HEK293 (cell line): ENCODE data around the gene MLLT3.

Source experiments
- CTCF ChIA-PET: fragments of 350-600 bp; formaldehyde crosslinking; extraction: SDS; loops from one replicate; lab custom pipeline; 2021; ENCODE audit warnings: antibody characterized with exemption; lab: Yijun Ruan, JAX
- POLR2A ChIA-PET: fragments of 300-600 bp; formaldehyde crosslinking; extraction: SDS; loops from one replicate; lab custom pipeline; 2020; ENCODE audit warnings: antibody characterized with exemption, inconsistent platforms; lab: Yijun Ruan, JAX
- H3K27ac ChIP-seq: fragments of 200-500 bp; sonication (Bioruptor generic); 2 replicates; pipeline ENCODE4 v1.5.1; 2014; ENCODE audit warnings: low read depth, low read length, control low read depth, inconsistent platforms; ENCODE audit errors: extremely low read depth
- H3K36me3 ChIP-seq, 2 experiments: fragments of 200-500 bp in 1 of 2; sonication (Bioruptor generic) in 1 of 2; 1 replicate in 1 of 2; 2 replicates in 1 of 2; pipeline ENCODE4 v1.5.1; 2014 to 2017; ENCODE audit warnings: inconsistent platforms in 2 of 2, low read length in 2 of 2; ENCODE audit not compliant: control insufficient read depth in 2 of 2, insufficient read depth in 1 of 2
- H3K4me1 ChIP-seq: fragments of 200-500 bp; sonication (Bioruptor generic); 2 replicates; pipeline ENCODE4 v1.5.1; 2014; ENCODE audit warnings: mild to moderate bottlenecking, low read length, inconsistent platforms; ENCODE audit not compliant: control insufficient read depth, insufficient read depth
- H3K4me3 ChIP-seq: 2 replicates; pipeline ENCODE4 v1.5.1; 2011; ENCODE audit warnings: low read depth, mild to moderate bottlenecking, control low read depth, low read length, moderate library complexity
- H3K9me3 ChIP-seq: fragments of 200-500 bp; sonication (Bioruptor generic); 2 replicates; pipeline ENCODE4 v1.5.1; 2014; ENCODE audit warnings: low read depth, low read length, inconsistent platforms; ENCODE audit not compliant: control insufficient read depth, insufficient read depth
- GFI1B ChIP-seq: fragments of 450-650 bp; formaldehyde crosslinking; IDR thresholded peaks from 2 replicates; pipeline ENCODE4 v1.5.1; 2016; ENCODE audit warnings: missing biosample characterization, missing genetic modification characterization
- HOXA7 ChIP-seq: sonication (generic); formaldehyde crosslinking; IDR thresholded peaks from 2 replicates; pipeline ENCODE4 v1.8.1; 2022; ENCODE audit warnings: missing genetic modification reagents, borderline replicate concordance
- KLF1 ChIP-seq: fragments of 450-650 bp; formaldehyde crosslinking; IDR thresholded peaks from 2 replicates; pipeline ENCODE4 v1.5.1; 2016; ENCODE audit warnings: missing biosample characterization, missing genetic modification characterization
- KLF10 ChIP-seq: fragments of 450-650 bp; IDR thresholded peaks from 2 replicates; pipeline ENCODE4 v1.5.1; 2018; ENCODE audit warnings: missing biosample characterization, mild to moderate bottlenecking, missing genetic modification characterization
- REPIN1 ChIP-seq: fragments of 450-650 bp; formaldehyde crosslinking; IDR thresholded peaks from 2 replicates; pipeline ENCODE4 v1.5.1; 2017; ENCODE audit warnings: missing biosample characterization, missing genetic modification characterization, low read depth
- SCRT2 ChIP-seq: fragments of 450-650 bp; formaldehyde crosslinking; IDR thresholded peaks from 2 replicates; pipeline ENCODE4 v1.5.1; 2016; ENCODE audit warnings: missing biosample characterization, missing genetic modification characterization
- YY2 ChIP-seq: fragments of 450-650 bp; formaldehyde crosslinking; IDR thresholded peaks from 2 replicates; pipeline ENCODE4 v1.5.1; 2016; ENCODE audit warnings: missing biosample characterization, missing genetic modification characterization
- ZBTB7A ChIP-seq: fragments of 450-650 bp; formaldehyde crosslinking; IDR thresholded peaks from 2 replicates; pipeline ENCODE4 v1.5.1; 2016; ENCODE audit warnings: low read depth, missing biosample characterization, missing genetic modification characterization
- ZFP41 ChIP-seq: fragments of 450-650 bp; formaldehyde crosslinking; IDR thresholded peaks from 2 replicates; pipeline ENCODE4 v1.5.1; 2016; ENCODE audit warnings: missing biosample characterization, missing genetic modification characterization, borderline replicate concordance
- ZFP69B ChIP-seq: fragments of 450-650 bp; formaldehyde crosslinking; IDR thresholded peaks from 2 replicates; pipeline ENCODE4 v1.5.1; 2016; ENCODE audit warnings: missing biosample characterization, missing genetic modification characterization
- ZNF146 ChIP-seq: fragments of 450-650 bp; formaldehyde crosslinking; IDR thresholded peaks from 2 replicates; pipeline ENCODE4 v1.5.1; 2016; ENCODE audit warnings: missing biosample characterization, missing genetic modification characterization
- ZNF157 ChIP-seq: fragments of 450-650 bp; formaldehyde crosslinking; IDR thresholded peaks from 2 replicates; pipeline ENCODE4 v1.5.1; 2016; ENCODE audit warnings: missing biosample characterization, missing genetic modification characterization
- ZNF169 ChIP-seq: fragments of 450-650 bp; formaldehyde crosslinking; IDR thresholded peaks from 2 replicates; pipeline ENCODE4 v1.5.1; 2016; ENCODE audit warnings: missing biosample characterization, missing genetic modification characterization
- ZNF175 ChIP-seq: fragments of 450-650 bp; formaldehyde crosslinking; IDR thresholded peaks from 2 replicates; pipeline ENCODE4 v1.5.1; 2016; ENCODE audit warnings: missing biosample characterization, missing genetic modification characterization
- ZNF18 ChIP-seq: fragments of 450-650 bp; formaldehyde crosslinking; IDR thresholded peaks from 2 replicates; pipeline ENCODE4 v1.5.1; 2016; ENCODE audit warnings: missing biosample characterization, missing genetic modification characterization
- ZNF202 ChIP-seq: fragments of 450-650 bp; formaldehyde crosslinking; IDR thresholded peaks from 2 replicates; pipeline ENCODE4 v1.5.1; 2016; ENCODE audit warnings: missing biosample characterization, missing genetic modification characterization, borderline replicate concordance
- ZNF560 ChIP-seq: fragments of 450-650 bp; formaldehyde crosslinking; IDR thresholded peaks from 2 replicates; pipeline ENCODE4 v1.5.1; 2017; ENCODE audit warnings: missing biosample characterization, missing genetic modification characterization, borderline replicate concordance
- ZNF571 ChIP-seq: fragments of 450-650 bp; formaldehyde crosslinking; IDR thresholded peaks from 2 replicates; pipeline ENCODE4 v1.5.0; 2017; ENCODE audit warnings: missing biosample characterization, missing genetic modification characterization
- ZNF624 ChIP-seq: fragments of 450-650 bp; formaldehyde crosslinking; IDR thresholded peaks from 2 replicates; pipeline ENCODE4 v1.5.1; 2017; ENCODE audit warnings: missing biosample characterization, missing genetic modification characterization
- ZNF660 ChIP-seq: fragments of 450-650 bp; IDR thresholded peaks from 2 replicates; pipeline ENCODE4 v1.5.1; 2018; ENCODE audit warnings: missing biosample characterization, mild to moderate bottlenecking, missing genetic modification characterization
- ZNF664 ChIP-seq: fragments of 450-650 bp; formaldehyde crosslinking; IDR thresholded peaks from 2 replicates; pipeline ENCODE4 v1.5.1; 2016; ENCODE audit warnings: missing biosample characterization, missing genetic modification characterization
- ZNF707 ChIP-seq: fragments of 450-650 bp; formaldehyde crosslinking; IDR thresholded peaks from 2 replicates; pipeline ENCODE4 v1.5.1; 2016; ENCODE audit warnings: missing biosample characterization, missing genetic modification characterization
- ZNF76 ChIP-seq: fragments of 450-650 bp; formaldehyde crosslinking; IDR thresholded peaks from 2 replicates; pipeline ENCODE4; 2016; ENCODE audit warnings: low read depth, missing biosample characterization, missing genetic modification characterization, borderline replicate concordance
- ZNF830 ChIP-seq: fragments of 450-650 bp; IDR thresholded peaks from 2 replicates; pipeline ENCODE4 v1.5.0; 2018; ENCODE audit warnings: missing biosample characterization, missing genetic modification characterization, low read depth, mild to moderate bottlenecking, moderate library complexity
- ZSCAN4 ChIP-seq: fragments of 450-650 bp; formaldehyde crosslinking; IDR thresholded peaks from 2 replicates; pipeline ENCODE4 v1.5.1; 2017; ENCODE audit warnings: missing biosample characterization, missing genetic modification characterization
- TF ChIP-seq, protein P1 (sequence below): fragments of 450-650 bp; formaldehyde crosslinking; IDR thresholded peaks from 2 replicates; pipeline ENCODE4 v1.5.1; 2016; ENCODE audit warnings: missing biosample characterization, missing genetic modification characterization
- TF ChIP-seq, protein P2 (sequence below): fragments of 450-650 bp; formaldehyde crosslinking; IDR thresholded peaks from 2 replicates; pipeline ENCODE4 v1.5.1; 2016; ENCODE audit warnings: missing biosample characterization, missing genetic modification characterization
- TF ChIP-seq, protein P3 (sequence below): fragments of 450-650 bp; formaldehyde crosslinking; IDR thresholded peaks from 2 replicates; pipeline ENCODE4 v1.5.1; 2016; ENCODE audit warnings: missing biosample characterization, missing genetic modification characterization

The MLLT3 gene

DNA sequence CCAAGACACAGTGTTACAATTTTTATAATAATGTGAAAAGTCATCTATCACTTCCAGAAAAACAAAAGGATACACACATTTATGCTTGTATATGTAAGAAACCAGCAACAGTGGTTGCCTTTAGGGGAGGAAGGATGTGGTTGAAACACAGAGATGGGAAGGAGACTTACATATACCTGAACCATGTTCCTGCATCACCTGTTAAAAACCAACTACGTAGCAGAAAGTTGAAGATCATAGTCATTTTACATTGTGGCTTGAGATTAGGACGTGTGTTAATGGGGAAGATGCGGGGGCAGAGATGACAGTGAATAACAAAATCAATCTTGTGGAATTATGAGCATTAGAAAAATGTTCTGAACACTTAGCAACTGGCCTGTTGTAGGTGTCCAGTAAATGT lies 307.3 kb downstream of the MLLT3 start:
- POLR2A ChIA-PET, result interaction anchor here (0.6 kb wide), 1 partner anchor 21 kb away, joined by 3 read pairs; no protein-coding TSS in a partner anchor
- TF ChIP-seq ZNF18 (tag by site-specific recombination), result no peak
- no peak for TF ChIP-seq YY2 (tag by site-specific recombination)
- TF ChIP-seq ZNF202 (tag by site-specific recombination), result no peak
- TF ChIP-seq, protein P1, sequence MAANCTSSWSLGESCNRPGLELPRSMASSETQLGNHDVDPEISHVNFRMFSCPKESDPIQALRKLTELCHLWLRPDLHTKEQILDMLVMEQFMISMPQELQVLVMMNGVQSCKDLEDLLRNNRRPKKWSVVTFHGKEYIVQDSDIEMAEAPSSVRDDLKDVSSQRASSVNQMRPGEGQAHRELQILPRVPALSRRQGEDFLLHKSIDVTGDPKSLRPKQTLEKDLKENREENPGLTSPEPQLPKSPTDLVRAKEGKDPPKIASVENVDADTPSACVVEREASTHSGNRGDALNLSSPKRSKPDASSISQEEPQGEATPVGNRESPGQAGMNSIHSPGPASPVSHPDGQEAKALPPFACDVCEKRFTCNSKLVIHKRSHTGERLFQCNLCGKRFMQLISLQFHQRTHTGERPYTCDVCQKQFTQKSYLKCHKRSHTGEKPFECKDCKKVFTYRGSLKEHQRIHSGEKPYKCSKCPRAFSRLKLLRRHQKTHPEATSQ (tag by site-specific recombination), result no peak
- TF ChIP-seq, all 188 proteins: peak for 0
- no peaks in the 10 kb centered on the region for H3K36me3 ChIP-seq
- H3K27ac ChIP-seq, result no peak overlapping the region
- no peak overlapping the region for H3K4me3 ChIP-seq
- CTCF ChIA-PET, result no interaction called here
- H3K9me3 ChIP-seq, result no peaks in the 10 kb centered on the region
- H3K4me1 ChIP-seq, result peaks cover 6% of the 10 kb centered on the region

DNA sequence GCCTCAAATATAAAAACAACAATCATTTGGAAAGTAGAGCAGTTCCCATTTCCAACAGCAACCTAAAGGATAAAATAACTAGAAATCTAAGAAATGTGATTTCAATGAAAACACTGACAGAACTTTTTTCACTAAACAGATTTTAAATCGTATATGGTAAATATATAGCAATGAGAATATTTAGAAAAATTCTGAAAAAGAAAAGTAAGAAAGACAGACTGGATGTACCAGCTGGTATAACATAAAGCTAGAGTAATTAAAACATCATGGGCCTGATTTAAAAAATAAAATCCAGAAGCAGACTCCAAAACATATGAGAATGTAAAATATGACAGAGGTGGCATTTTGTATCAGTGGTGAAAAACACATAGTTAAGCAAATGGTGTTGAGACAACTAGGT lies 308.9 kb downstream of the MLLT3 start:
- POLR2A ChIA-PET, result no interaction called here
- no peak overlapping the region for H3K4me3 ChIP-seq
- no peaks in the 10 kb centered on the region for H3K4me1 ChIP-seq
- H3K36me3 ChIP-seq, result no peaks in the 10 kb centered on the region
- no peak overlapping the region for H3K27ac ChIP-seq
- H3K9me3 ChIP-seq, result no peaks in the 10 kb centered on the region
- CTCF ChIA-PET, result no interaction called here
- no peak for TF ChIP-seq KLF10 (tag by site-specific recombination)
- TF ChIP-seq ZNF664, result no peak
- TF ChIP-seq ZNF157, result no peak
- TF ChIP-seq ZNF624 (tag by site-specific recombination), result no peak
- no peak for TF ChIP-seq ZFP69B (tag by site-specific recombination)
- no peak for TF ChIP-seq SCRT2 (tag by site-specific recombination)
- TF ChIP-seq ZNF707 (tag by site-specific recombination), result no peak

- Histone ChIP-seq H3K27ac (no peak overlapping the region), H3K36me3 (no peaks in the 10 kb centered on the region), H3K4me1 (no peaks in the 10 kb centered on the region), H3K4me3 (no peak overlapping the region), H3K9me3 (no peaks in the 10 kb centered on the region)
- POLR2A ChIA-PET, result no interaction called here
- CTCF ChIA-PET, result no interaction called here
- no peak for TF ChIP-seq HOXA7
- TF ChIP-seq, protein P2, sequence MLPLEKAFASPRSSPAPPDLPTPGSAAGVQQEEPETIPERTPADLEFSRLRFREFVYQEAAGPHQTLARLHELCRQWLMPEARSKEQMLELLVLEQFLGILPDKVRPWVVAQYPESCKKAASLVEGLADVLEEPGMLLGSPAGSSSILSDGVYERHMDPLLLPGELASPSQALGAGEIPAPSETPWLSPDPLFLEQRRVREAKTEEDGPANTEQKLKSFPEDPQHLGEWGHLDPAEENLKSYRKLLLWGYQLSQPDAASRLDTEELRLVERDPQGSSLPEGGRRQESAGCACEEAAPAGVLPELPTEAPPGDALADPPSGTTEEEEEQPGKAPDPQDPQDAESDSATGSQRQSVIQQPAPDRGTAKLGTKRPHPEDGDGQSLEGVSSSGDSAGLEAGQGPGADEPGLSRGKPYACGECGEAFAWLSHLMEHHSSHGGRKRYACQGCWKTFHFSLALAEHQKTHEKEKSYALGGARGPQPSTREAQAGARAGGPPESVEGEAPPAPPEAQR (tag by site-specific recombination), result no peak
- TF ChIP-seq ZSCAN4 (tag by site-specific recombination), result no peak
- TF ChIP-seq, protein P3, sequence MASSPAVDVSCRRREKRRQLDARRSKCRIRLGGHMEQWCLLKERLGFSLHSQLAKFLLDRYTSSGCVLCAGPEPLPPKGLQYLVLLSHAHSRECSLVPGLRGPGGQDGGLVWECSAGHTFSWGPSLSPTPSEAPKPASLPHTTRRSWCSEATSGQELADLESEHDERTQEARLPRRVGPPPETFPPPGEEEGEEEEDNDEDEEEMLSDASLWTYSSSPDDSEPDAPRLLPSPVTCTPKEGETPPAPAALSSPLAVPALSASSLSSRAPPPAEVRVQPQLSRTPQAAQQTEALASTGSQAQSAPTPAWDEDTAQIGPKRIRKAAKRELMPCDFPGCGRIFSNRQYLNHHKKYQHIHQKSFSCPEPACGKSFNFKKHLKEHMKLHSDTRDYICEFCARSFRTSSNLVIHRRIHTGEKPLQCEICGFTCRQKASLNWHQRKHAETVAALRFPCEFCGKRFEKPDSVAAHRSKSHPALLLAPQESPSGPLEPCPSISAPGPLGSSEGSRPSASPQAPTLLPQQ (tag by site-specific recombination), result no peak
- TF ChIP-seq GFI1B (tag by site-specific recombination), result no peak
- no peak for TF ChIP-seq ZNF175
- TF ChIP-seq ZNF830, result no peak
- TF ChIP-seq ZFP41 (tag by site-specific recombination), result no peak
- no peak for TF ChIP-seq ZNF571
- TF ChIP-seq KLF1, result no peak
- no peak for TF ChIP-seq ZBTB7A (tag by site-specific recombination)
- no peak for TF ChIP-seq ZNF146 (tag by site-specific recombination)
- no peak for TF ChIP-seq ZNF76 (tag by site-specific recombination)
- no peak for TF ChIP-seq REPIN1
- TF ChIP-seq ZNF660, result no peak
- TF ChIP-seq ZNF169, result no peak
- no peak for TF ChIP-seq ZNF560
Measured at GRCh38 chr9:20312732-20313131, 309.6 kb downstream of the MLLT3 start.
